Tibial nerve (tissue), 3 donors: ENCODE results near the gene RPP14.

Experiments used
- CTCF ChIP-seq, 5 experiments: fragments of 200-600 bp in 3 of 5; fragments of 450-650 bp in 2 of 5; sonication (generic) in 3 of 5; IDR thresholded peaks; one replicate each; pipeline ENCODE4 v1.5.1; 2016 to 2019; ENCODE audit warnings: antibody characterized with exemption in 5 of 5, mild to moderate bottlenecking in 3 of 5, moderate library complexity in 2 of 5
- POLR2A ChIP-seq, 2 donors: fragments of 450-650 bp; IDR thresholded peaks; one replicate each; pipeline ENCODE4 v1.6.1; 2017; ENCODE audit warnings: antibody characterized with exemption in 2 of 2, mild to moderate bottlenecking in 2 of 2, moderate library complexity in 2 of 2

- TF ChIP-seq CTCF (IDR thresholded peaks at IDR 0.05) (no peak), POLR2A (IDR thresholded peaks at IDR 0.05) (no peak)
Measured at GRCh38 chr3:58296269-58296668, 9.8 kb upstream of the RPP14 start.
